ENCODE data around the gene GAS7.

GRCh38 chr17:10171122-10171571 lies 27.3 kb downstream of the GAS7 start:
- TF ChIP-seq POLR2A (IDR thresholded peaks at IDR 0.05; ENCODE audit: low read length): no peak
- no peak for TF ChIP-seq GATA1 (IDR thresholded peaks at IDR 0.05; ENCODE audit: low read depth, low read length)
